Neural crest cell (in vitro differentiated cells): ENCODE measurements around the gene ACSL5. TPM values are rescaled to one million over a fixed set of nuclear protein-coding genes. Genes with fewer than 3 reads are reported as not detected.
"Not testable (repeated sequence)": the region's sequence is repeated elsewhere in the genome, so short reads cannot be mapped to it uniquely, and the experiment has no call there.

Experiments used
- DNase-seq: peaks from one replicate; pipeline ENCODE4 v3.0.0; 2021; ENCODE audit warnings: low read depth, mixed read lengths, low spot score
- H3K27ac Mint-ChIP-seq: one replicate; pipeline ENCODE4 v1.8.0; 2021; ENCODE audit warnings: mild to moderate bottlenecking, mixed read lengths; ENCODE audit not compliant: unreplicated experiment
- H3K27me3 Mint-ChIP-seq: 2 replicates; pipeline ENCODE4 v1.8.0; 2021; ENCODE audit warnings: low read depth, mild to moderate bottlenecking, mixed read lengths
- H3K36me3 Mint-ChIP-seq: 2 replicates; pipeline ENCODE4 v1.8.0; 2021; ENCODE audit warnings: low read depth, mild to moderate bottlenecking, mixed read lengths
- H3K4me1 Mint-ChIP-seq: 2 replicates; pipeline ENCODE4 v1.8.0; 2021; ENCODE audit warnings: mixed read lengths
- H3K4me3 Mint-ChIP-seq: one replicate; pipeline ENCODE4 v1.8.0; 2021; ENCODE audit warnings: mild to moderate bottlenecking, mixed read lengths
- H3K9me3 Mint-ChIP-seq: 2 replicates; pipeline ENCODE4 v1.8.0; 2021; ENCODE audit warnings: mixed read lengths
- total RNA-seq: library from RNA; stranded (reverse); gene quantifications from 2 replicates; pipeline ENCODE4 v1.2.1, GENCODE V29; 2021
- TF ChIP-seq, protein P1 (sequence below): fragments of 200-600 bp; sonication (generic); conservative IDR thresholded peaks from 2 replicates; pipeline ENCODE4 v1.5.0; 2021; ENCODE audit warnings: antibody characterized with exemption, mild to moderate bottlenecking

Gene ACSL5
- total RNA-seq, 1 donor from 2014 or later, result not detected

DNA sequence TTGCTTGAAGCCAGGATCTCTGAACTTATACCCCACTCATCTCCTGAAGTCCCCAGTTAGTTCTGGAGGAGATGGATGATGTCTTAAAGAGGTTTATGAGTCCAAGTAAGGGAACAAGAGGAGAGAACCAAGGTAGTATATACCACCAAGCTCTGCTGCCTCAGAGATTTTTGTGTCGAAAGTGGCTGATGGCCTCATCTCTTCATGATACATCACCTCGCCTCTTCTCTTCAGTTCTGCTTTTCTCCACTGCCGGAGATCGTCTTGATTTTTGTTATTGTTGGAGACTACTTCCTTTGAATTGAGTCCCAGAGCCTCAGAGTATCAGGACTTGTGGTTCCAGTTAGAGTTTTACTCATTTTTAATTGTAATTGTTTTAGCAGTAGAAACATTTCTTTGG, 75.0 kb downstream of the ACSL5 start:
- DNase-seq, result no peak
- Mint-ChIP-seq H3K27me3 (no peaks in the 10 kb centered on the region), H3K27ac (no peak overlapping the region), H3K9me3 (peaks cover 5% of the 10 kb centered on the region), H3K36me3 (peaks cover 8% of the 10 kb centered on the region), H3K4me1 (peaks cover 42% of the 10 kb centered on the region), H3K4me3 (peak overlapping the region; percentile 88)
- TF ChIP-seq, protein P1, sequence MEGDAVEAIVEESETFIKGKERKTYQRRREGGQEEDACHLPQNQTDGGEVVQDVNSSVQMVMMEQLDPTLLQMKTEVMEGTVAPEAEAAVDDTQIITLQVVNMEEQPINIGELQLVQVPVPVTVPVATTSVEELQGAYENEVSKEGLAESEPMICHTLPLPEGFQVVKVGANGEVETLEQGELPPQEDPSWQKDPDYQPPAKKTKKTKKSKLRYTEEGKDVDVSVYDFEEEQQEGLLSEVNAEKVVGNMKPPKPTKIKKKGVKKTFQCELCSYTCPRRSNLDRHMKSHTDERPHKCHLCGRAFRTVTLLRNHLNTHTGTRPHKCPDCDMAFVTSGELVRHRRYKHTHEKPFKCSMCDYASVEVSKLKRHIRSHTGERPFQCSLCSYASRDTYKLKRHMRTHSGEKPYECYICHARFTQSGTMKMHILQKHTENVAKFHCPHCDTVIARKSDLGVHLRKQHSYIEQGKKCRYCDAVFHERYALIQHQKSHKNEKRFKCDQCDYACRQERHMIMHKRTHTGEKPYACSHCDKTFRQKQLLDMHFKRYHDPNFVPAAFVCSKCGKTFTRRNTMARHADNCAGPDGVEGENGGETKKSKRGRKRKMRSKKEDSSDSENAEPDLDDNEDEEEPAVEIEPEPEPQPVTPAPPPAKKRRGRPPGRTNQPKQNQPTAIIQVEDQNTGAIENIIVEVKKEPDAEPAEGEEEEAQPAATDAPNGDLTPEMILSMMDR, result no peak

GRCh38 chr10:112454910-112455779, 81.2 kb downstream of the ACSL5 start:
- TF ChIP-seq, protein P1, result no peak
- Mint-ChIP-seq H3K9me3 (peaks cover 8% of the 10 kb centered on the region), H3K4me1 (no peaks in the 10 kb centered on the region), H3K36me3 (peaks cover 11% of the 10 kb centered on the region), H3K4me3 (no peak overlapping the region), H3K27ac (no peak overlapping the region), H3K27me3 (no peaks in the 10 kb centered on the region)
- no peak for DNase-seq

DNA sequence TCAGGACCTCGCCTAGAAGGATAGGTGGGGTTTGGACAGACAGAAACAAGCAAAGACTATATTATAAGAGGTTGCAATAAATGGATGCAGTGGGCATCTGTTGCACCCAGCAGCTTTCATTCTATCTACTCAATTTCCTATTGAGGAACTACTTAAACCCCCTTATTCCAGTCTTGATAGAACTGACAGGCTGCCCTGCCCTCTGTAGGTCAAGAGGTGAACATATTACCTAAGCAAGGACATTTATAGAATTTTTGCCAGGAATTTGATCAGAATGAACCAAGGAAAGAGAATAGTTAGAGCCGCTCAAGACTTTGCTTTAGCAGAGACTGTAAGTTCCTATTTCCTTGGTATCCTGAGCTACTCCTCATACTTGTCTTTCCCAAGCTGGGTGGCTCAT, 82.6 kb downstream of the ACSL5 start:
- no peaks in the 10 kb centered on the region for H3K27me3 Mint-ChIP-seq
- TF ChIP-seq, protein P1, result no peak
- no peaks in the 10 kb centered on the region for H3K4me1 Mint-ChIP-seq
- H3K4me3 Mint-ChIP-seq, result no peak overlapping the region
- H3K9me3 Mint-ChIP-seq, result peaks cover 8% of the 10 kb centered on the region
- H3K36me3 Mint-ChIP-seq, result peaks cover 11% of the 10 kb centered on the region
- H3K27ac Mint-ChIP-seq, result no peak overlapping the region
- no peak for DNase-seq

DNA sequence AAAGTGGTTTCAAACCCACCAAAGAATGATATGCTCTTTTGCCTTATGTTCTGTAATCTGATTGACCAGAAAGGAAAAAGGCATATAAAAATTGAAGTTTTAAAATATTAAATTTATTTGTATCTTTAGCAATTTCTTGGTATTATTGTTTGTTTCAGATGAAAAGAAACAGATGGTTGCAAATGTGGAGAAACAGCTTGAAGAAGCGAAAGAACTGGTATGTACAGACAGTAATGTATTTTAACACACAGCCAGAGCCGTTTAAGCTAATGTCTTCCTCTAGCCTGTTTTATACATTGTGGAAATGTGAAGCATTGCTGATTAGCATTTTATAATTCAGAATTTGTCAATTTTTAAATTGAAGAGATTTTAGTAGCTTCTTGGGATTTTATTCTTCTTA, 86.5 kb downstream of the ACSL5 start:
- no peak overlapping the region for H3K4me3 Mint-ChIP-seq
- H3K36me3 Mint-ChIP-seq, result peaks cover 15% of the 10 kb centered on the region
- H3K27me3 Mint-ChIP-seq, result no peaks in the 10 kb centered on the region
- H3K9me3 Mint-ChIP-seq, result no peaks in the 10 kb centered on the region
- no peak overlapping the region for H3K27ac Mint-ChIP-seq
- no peaks in the 10 kb centered on the region for H3K4me1 Mint-ChIP-seq
- no peak for DNase-seq
- TF ChIP-seq, protein P1, result no peak

- Mint-ChIP-seq H3K9me3 (no peaks in the 10 kb centered on the region), H3K4me3 (no peak overlapping the region), H3K27me3 (no peaks in the 10 kb centered on the region), H3K36me3 (peaks cover 20% of the 10 kb centered on the region), H3K27ac (no peak overlapping the region), H3K4me1 (no peaks in the 10 kb centered on the region)
- no peak for DNase-seq
- TF ChIP-seq, protein P1, result no peak
Observed at GRCh38 chr10:112461029-112461887, 87.3 kb downstream of the ACSL5 start.

- not testable (repeated sequence) for H3K4me1 Mint-ChIP-seq, H3K9me3 Mint-ChIP-seq
Observed at GRCh38 chr10:112464074-112464473, 90.2 kb downstream of the ACSL5 start.

More at GRCh38 chr10:112464074-112464473, 90.2 kb downstream of the ACSL5 start:
- H3K27me3 Mint-ChIP-seq, DNase-seq, H3K27ac Mint-ChIP-seq, H3K4me3 Mint-ChIP-seq: not testable (repeated sequence)
- H3K36me3 Mint-ChIP-seq, result peaks cover 20% of the 10 kb centered on the region
